HG03439 (cell line): ENCODE data around the gene CARD9.
"Not testable (repeated sequence)": the region's sequence is repeated elsewhere in the genome, so short reads cannot be mapped to it uniquely, and the experiment has no call there.

Source experiments
- ATAC-seq: cut with Tn5 transposase; IDR thresholded peaks from one replicate; pipeline ENCODE4 v1.9.1; 2021; ENCODE audit warnings: mild to moderate bottlenecking, moderate library complexity; ENCODE audit not compliant: unreplicated experiment

The CARD9 gene

GRCh38 chr9:136364942-136365774, 8.3 kb downstream of the CARD9 start:
- no peak for ATAC-seq

DNA sequence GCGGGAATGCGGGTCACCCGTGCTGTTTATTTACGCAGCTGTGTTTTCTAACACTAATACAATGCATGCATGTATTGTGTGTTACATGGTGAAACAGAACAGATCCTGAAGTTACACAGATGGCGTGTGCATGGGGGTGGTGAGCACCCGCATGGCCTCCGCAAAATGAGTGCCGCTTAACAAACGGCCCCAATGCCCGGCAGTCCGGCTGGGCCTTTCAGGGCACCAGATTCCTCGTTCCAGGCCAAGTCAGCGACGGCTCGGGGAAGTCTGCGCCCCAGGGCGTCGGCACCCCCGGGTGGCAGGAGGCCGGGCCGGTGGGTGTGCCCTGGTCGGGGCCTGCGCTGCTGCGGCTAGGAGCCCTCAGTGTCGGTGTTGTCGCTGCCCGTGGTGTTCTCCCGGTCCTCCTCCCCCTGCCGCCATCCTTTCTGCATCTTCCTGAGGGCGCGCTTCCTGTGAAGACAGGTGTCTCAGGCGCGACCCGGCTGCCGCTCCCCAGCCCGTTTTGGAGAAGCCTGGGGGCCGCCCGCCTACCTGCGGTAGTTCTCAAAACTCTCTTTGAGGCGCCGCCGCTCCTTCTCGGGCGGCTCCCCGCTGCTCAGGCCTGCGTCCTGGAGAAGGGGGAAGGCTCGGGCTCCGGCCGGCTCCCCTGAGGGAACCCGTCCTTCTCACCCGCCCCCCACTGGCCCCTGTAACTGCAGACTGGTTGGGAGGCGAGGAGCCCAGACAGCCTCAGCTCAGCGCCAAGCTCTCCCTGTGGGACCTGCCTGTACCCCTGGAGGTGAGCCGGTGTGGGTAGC, 9.3 kb downstream of the CARD9 start:
- ATAC-seq = no peak

- peak; percentile 70 for ATAC-seq
Observed at GRCh38 chr9:136363106-136363948, 10.1 kb downstream of the CARD9 start, which contains the start of gene DNLZ. TSS of gene DNLZ (minus strand) at chr9:136363744. CDS start at chr9:136363714, 30 bp downstream.

DNA sequence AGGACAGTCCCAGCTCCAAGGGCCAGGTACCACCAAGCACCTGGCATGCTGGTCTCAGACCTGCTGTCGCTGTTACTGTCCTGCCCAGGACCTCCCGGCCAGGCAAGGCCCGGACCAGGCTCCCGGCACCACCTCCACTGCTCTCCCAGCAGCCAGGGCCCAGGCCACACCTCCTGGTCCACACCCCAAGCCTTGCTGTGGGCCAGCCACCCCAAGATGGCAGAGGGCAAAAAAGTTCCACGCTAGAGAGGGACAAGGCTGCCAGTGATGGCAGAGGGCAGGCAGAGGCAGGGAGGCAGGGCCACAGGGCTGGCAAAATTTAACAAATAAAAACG, 11.1 kb downstream of the CARD9 start:
- ATAC-seq = no peak

DNA sequence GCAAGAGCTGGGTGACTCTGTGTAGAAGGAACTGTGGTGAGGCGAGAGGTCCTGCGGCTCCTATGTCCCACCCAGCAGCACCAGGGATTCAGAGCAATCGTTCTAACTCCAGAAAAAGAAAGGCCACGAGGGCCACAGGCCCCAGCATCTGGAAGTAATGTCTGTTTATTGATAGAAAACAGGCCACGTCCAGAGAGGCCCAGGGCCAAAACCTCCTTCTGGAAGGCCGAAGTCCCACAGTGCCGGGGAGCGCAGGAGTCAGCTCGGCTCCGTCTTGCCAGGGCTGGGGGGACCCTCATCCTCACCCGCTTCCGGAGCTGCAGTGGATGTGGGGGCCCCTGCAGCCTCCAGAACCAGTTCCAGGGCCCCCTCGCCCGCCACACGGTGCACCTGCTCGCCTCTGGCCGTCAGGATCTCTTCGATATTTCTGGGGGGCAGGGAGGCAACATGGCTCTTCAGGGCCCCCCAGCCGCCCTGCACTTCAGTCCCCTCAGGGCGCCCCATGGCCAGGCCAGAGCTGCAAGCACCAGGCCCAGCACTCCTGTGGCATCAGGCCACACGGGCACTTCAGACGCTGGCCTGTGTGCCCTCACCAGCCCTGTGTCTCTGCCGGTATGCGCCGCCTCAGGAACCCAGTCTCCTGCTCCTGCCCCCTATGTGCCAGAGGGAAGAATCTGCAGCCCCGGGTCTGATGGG, 11.6 kb downstream of the CARD9 start:
- no peak for ATAC-seq

DNA sequence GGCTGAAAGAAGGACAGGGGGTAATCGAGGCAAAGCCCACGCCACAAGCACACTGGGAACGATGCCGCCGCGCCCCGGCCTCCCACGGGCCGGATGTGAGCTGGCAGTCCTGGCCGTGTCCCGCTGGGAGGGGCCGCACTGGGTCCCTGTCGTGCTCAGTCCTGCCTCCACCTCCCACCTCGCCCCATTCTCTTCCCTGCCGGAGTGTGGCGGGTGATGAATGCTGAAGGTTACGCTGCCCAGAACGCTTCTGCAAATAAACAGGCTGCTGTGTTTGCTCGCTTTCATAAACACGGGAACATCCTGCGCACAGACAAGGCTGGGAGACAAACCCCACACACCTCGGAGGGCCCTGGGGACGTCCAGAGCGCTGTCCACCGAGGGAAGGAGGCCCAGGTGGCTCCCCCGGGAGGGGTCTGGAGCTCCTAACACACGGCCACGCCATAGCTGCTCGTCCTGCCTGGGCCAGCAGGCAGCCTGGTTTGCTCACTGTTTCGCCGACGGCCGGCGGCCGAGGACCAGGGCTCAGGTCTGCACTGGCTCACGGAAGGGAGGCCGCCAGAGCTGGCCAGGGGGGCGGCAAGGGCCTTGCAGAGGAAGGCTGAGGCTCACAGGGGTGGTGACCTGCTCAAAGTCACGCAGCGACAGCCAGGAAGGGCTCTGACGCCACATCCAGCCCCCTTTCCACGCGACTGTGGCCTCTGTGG, 12.3 kb downstream of the CARD9 start:
- ATAC-seq = no peak

DNA sequence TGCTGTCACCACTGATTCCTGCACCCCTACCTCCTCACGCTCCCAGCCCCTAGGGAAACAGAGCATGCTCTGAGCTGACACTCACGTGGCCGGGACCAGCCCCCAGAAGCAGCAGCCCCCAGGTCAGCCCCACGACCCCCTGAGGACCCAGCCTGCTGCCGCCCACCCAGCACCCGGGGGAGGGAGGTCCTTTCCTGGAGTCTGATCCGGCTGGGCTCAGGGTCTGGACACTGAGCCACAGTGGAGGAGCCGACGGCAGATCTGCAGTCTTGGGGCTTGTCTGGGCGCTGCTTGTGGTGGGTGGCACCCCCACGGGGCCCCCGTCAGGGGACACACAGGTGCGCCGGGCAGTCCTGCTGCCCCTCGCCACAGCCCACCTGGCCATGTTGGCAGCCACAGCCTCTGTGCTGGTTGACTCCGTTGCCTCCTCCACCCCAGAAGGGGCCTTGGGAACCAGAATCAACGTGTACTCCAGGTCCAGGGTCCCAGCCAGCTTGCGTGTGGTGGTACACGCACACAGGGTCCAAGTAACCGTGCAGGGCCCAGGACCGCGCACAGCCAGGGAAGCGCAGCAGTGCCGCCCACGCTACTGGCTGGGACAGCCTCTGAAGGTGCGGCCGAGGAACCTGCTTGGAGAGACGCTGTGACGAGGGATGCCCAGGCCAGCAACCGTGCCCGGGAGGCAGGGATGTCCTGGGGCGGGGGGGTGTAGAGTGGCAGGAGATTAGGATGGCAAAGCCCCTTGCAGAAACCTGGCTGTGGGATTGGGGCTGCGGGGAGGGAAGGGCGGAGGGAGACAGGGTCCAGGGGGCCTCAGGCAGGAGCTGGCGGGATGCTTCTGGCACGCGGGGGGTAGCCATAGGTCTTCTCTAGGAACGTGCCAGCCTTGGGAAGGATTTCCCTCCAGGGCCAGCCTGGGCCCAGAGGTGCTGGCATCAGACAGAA, 13.4 kb downstream of the CARD9 start:
- no peak for ATAC-seq

DNA sequence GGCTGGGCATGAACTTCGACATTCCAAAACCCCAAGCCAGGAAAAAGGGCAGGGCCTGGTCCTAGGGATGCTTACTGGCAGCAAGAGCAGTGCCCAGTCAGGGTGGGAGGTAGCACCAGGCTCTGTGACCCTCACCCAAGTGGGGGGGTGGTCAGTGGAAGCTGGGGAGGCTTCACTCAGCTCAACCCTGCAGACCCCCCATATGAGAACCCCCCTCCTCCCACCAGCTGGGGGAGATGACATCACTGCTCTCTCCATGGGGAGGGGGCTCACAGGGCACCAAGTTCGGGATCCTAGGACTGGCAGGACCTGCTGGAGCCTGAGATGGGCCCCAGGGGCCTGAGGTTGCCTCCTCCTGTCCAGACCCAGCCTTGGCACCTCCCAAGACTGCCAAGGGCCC, 14.6 kb downstream of the CARD9 start:
- ATAC-seq = no peak

DNA sequence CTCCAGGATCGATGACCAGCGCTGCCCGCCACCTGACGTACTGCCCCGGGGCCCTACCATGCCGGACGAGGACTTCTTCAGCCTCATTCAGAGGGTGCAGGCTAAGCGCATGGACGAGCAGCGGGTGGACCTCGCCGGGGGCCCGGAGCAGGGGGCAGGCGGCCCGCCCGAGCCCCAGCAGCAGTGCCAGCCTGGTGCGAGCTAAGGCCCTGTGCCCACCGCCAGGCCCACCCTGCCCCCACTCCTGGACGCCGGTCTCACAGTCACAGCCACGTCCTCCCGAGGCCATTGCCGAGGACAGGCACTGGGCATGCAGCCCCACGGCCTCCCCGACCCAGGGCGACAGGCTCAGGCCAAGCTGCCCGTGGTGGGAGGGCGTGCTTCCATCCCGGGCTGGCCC, 15.5 kb downstream of the CARD9 start:
- ATAC-seq = no peak

GRCh38 chr9:136357202-136357725, 16.2 kb downstream of the CARD9 start:
- no peak for ATAC-seq

DNA sequence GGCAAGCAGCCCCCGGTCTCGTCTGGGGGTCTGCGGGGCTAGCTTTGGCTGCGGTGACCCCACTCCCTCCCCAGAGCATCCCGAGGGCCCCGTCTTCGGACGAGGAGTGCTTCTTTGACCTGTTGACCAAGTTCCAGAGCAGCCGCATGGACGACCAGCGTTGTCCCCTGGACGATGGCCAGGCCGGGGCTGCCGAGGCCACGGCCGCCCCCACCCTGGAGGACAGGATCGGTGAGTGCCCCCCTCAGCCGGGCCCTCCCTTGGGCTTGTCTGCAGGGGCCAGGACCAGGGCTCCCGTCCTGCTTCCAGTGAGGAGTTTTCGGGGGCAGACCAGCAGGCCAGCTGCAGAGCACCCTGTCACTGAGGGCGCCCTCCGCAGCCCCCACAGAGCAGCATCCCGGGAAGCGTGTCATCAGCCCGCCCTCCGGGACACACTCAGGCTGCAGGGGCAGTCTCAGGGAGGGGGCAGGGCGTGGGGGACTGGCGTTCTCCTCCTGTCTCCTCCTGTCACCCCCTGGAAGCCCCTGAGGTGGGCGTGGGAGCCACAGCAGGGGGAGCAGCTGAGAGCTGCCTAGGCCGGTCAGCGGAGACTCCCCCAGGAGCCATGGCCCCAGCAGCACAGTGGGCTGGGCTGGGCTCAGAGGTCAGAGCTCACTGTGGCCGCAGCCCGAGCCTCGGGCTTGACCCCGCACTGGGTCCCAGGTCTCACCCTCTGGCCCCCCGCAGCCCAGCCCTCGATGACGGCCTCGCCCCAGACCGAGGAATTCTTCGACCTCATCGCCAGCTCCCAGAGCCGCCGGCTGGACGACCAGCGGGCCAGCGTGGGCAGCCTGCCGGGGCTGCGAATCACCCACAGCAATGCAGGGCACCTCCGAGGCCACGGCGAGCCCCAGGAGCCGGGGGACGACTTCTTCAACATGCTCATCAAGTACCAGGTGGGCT, 17.6 kb downstream of the CARD9 start:
- no peak for ATAC-seq

- no peak for ATAC-seq
Observed at GRCh38 chr9:136354592-136355085, 18.8 kb downstream of the CARD9 start.

DNA sequence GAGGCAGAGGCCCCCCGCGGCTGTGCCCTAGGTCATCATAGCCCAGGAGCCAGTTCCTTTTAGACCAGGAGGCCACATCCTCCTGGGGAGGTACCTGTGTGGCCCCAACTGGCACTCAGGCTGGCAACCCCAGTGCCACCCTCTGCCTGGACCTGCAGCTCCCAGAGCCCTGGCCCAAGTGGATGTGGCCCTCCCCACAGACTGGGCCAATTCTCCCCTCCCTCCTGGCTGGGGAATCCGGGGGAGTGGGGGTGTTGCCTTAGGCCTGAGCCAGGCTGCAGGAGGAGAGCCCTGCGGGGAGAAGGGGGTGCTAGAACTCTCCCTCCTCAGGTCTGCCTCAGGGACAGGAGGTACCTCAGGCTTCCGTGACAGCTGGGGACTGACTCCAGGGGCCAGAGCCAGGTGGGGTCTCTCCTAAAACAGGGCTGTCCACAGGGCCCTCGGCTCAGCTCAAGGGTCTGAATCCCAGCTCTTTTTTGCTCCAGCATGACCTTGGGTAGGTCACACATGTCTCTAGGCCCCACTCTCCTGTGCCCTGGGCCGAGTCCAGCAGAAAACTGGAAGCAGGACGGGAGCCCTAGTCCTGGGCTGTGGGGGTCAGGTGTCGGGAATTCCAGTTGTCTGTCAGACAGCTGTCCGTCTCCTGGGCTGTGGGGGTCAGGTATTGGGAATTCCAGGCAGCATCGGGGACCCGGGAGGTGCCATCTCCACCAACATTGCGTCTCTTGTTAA, 19.5 kb downstream of the CARD9 start:
- ATAC-seq = no peak

- ATAC-seq = no peak
Observed at GRCh38 chr9:136353088-136353487, 20.4 kb downstream of the CARD9 start.

- no peak for ATAC-seq
Observed at GRCh38 chr9:136352682-136353081, 20.8 kb downstream of the CARD9 start.

GRCh38 chr9:136351868-136352267, 21.6 kb downstream of the CARD9 start:
- not testable (repeated sequence) for ATAC-seq
